Measurements from ENCODE around the gene SPESP1. TPM values are rescaled to one million over a fixed set of nuclear protein-coding genes. Genes with fewer than 3 reads are reported as not detected.
A peak's percentile ranks its signal among the peaks of the same experiment; 100 is the strongest.

Gene SPESP1
- total and polyA plus RNA-seq, 9 of the 15 experiments (the other 6 are each of a cell fraction or from before 2014, with no cell fraction given), result not detected

- TF ChIP-seq NCOA2 (IDR thresholded peaks at IDR 0.05; ENCODE audit: partially characterized antibody in 2 of 2) (peak in 1 of 2 experiments; percentile 68), MCM3 (IDR thresholded peaks at IDR 0.05) (no peak), SOX6 (IDR thresholded peaks at IDR 0.05) (peak; percentile 100), ZBTB17 (CRISPR knock-in tag; IDR thresholded peaks at IDR 0.05) (peak; percentile 64; the same call in 1 of the 2 replicates), KDM1A (IDR thresholded peaks at IDR 0.05) (peak; percentile 97 to 98), ZNF274 (IDR thresholded peaks at IDR 0.05; ENCODE audit: borderline replicate concordance, low read depth, low read length) (peak; percentile 83), TBL1XR1 (IDR thresholded peaks at IDR 0.05; ENCODE audit: low read length in 2 of 2) (peak; percentile 91 to 96), IRF2 (CRISPR knock-in tag; IDR thresholded peaks at IDR 0.05) (no peak), BRD4 (IDR thresholded peaks at IDR 0.05) (no peak), TOE1 (IDR thresholded peaks at IDR 0.05; ENCODE audit: borderline replicate concordance) (0 out of 2 replicates have a peak, but pooled peaks have one; percentile 23), TOE1 (CRISPR knock-in tag; IDR thresholded peaks at IDR 0.05; ENCODE audit: borderline replicate concordance, low read depth) (no peak), ARID4B (CRISPR knock-in tag; IDR thresholded peaks at IDR 0.05) (no peak), NBN (IDR thresholded peaks at IDR 0.05; ENCODE audit: low read depth) (peak; percentile 88), DPF2 (IDR thresholded peaks at IDR 0.05) (peak; percentile 98), ZC3H4 (CRISPR knock-in tag; IDR thresholded peaks at IDR 0.05; ENCODE audit: borderline replicate concordance) (no peak), KAT7 (CRISPR knock-in tag; IDR thresholded peaks at IDR 0.05; ENCODE audit: borderline replicate concordance) (no peak)
- TF ChIP-seq, protein P1, sequence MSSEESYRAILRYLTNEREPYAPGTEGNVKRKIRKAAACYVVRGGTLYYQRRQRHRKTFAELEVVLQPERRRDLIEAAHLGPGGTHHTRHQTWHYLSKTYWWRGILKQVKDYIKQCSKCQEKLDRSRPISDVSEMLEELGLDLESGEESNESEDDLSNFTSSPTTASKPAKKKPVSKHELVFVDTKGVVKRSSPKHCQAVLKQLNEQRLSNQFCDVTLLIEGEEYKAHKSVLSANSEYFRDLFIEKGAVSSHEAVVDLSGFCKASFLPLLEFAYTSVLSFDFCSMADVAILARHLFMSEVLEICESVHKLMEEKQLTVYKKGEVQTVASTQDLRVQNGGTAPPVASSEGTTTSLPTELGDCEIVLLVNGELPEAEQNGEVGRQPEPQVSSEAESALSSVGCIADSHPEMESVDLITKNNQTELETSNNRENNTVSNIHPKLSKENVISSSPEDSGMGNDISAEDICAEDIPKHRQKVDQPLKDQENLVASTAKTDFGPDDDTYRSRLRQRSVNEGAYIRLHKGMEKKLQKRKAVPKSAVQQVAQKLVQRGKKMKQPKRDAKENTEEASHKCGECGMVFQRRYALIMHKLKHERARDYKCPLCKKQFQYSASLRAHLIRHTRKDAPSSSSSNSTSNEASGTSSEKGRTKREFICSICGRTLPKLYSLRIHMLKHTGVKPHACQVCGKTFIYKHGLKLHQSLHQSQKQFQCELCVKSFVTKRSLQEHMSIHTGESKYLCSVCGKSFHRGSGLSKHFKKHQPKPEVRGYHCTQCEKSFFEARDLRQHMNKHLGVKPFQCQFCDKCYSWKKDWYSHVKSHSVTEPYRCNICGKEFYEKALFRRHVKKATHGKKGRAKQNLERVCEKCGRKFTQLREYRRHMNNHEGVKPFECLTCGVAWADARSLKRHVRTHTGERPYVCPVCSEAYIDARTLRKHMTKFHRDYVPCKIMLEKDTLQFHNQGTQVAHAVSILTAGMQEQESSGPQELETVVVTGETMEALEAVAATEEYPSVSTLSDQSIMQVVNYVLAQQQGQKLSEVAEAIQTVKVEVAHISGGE (CRISPR knock-in tag; IDR thresholded peaks at IDR 0.05), result peak in 1 of 3 experiments; percentile 80; a peak in 2 of 6 replicates
These were observed 61.4 kb downstream of the SPESP1 start (continued) for GRCh38 chr15:68991723-68992122.

Data from K562 (cell line).